HL-60 (cell line): ENCODE data around the gene RBFOX1.

Experiments used
- DNase-seq, 2 experiments: peaks; one replicate each; pipeline ENCODE4 v3.0.0-alpha.2; 2010 to 2020; ENCODE audit warnings: low read depth in 1 of 2, low spot score in 1 of 2
- H3K27ac ChIP-seq: fragments of 250-450 bp; sonication (Bioruptor Pico); replicated peaks from 2 replicates; pipeline ENCODE4 v1.5.1; 2020; ENCODE audit warnings: mild to moderate bottlenecking, moderate library complexity
- H3K27me3 ChIP-seq: fragments of 250-450 bp; sonication (Bioruptor Pico); 2 replicates; pipeline ENCODE4 v1.5.1; 2021; ENCODE audit warnings: mild to moderate bottlenecking, moderate library complexity; ENCODE audit not compliant: insufficient read depth, poor library complexity, severe bottlenecking
- H3K4me3 ChIP-seq: replicated peaks from 2 replicates; pipeline ENCODE4 v1.5.1; 2011; ENCODE audit warnings: mild to moderate bottlenecking, control low read depth, low read length; ENCODE audit not compliant: insufficient read depth
- CTCF ChIP-seq: IDR thresholded peaks from one replicate; pipeline ENCODE4 v1.5.1; 2011; ENCODE audit warnings: low read length, control low read depth, inconsistent platforms; ENCODE audit not compliant: insufficient read depth
- GABPA ChIP-seq: IDR thresholded peaks from 2 replicates; pipeline ENCODE4 v1.6.1; 2012; ENCODE audit warnings: low read depth
- POLR2AphosphoS5 ChIP-seq: IDR thresholded peaks from 2 replicates; pipeline ENCODE4 v1.6.1; 2012; ENCODE audit warnings: low read depth
- REST ChIP-seq: IDR thresholded peaks from 2 replicates; pipeline ENCODE4 v1.6.1; 2012; ENCODE audit warnings: low read depth; ENCODE audit not compliant: insufficient replicate concordance
- SPI1 ChIP-seq: IDR thresholded peaks from 2 replicates; pipeline ENCODE4 v1.6.1; 2012; ENCODE audit warnings: low read depth, mild to moderate bottlenecking, borderline replicate concordance

Gene RBFOX1

DNA sequence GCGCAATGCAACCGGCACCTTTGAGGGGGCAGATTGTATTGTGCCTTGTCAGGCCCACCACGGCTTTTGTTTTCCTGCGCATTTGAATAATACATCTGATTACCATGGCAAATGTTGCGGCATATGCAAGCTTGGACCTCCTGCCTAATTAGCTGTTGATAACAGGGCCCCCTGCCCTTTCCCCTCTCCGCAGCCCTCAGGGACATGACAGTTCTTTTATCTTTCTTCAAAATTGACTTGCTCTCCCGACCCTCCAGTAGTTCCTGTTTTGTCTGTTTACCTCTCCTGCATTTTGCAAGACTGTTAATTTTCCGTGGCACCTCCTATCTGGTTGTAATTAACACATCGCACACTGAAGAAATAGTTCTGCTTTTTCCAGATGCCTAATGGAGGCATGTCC lies 86.8 kb downstream of the RBFOX1 start:
- DNase-seq, result no peak
- H3K27me3 ChIP-seq, result no peaks in the 10 kb centered on the region
- no peak overlapping the region for H3K27ac ChIP-seq
- TF ChIP-seq REST, result no peak
- no peak for TF ChIP-seq SPI1
- no peak for TF ChIP-seq GABPA
- no peak for TF ChIP-seq POLR2AphosphoS5
- TF ChIP-seq CTCF, result no peak
- H3K4me3 ChIP-seq, result no peak overlapping the region

DNA sequence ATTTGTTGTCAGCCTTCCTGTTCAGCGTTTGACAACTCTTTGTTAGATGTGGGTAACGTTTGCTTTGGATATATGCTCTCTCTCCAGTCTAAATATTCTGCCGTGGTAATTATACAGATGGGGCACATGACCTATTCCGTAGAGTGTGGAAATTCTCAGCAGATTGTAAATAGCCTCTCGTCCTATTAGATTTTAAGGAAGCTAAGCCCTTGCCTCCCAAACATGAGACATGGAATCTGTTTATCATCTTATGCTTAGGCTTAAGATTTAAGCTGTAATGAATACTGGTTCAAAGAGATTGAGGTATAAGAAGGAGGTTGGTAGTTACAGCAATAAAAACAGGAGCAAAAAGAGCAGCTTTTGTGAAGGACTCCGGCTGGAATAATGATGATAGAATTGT lies 87.4 kb downstream of the RBFOX1 start:
- Histone ChIP-seq H3K4me3 (no peak overlapping the region), H3K27me3 (no peaks in the 10 kb centered on the region), H3K27ac (no peak overlapping the region)
- no peak for DNase-seq
- TF ChIP-seq SPI1, result no peak
- TF ChIP-seq REST, result no peak
- TF ChIP-seq POLR2AphosphoS5, result no peak
- no peak for TF ChIP-seq CTCF
- TF ChIP-seq GABPA, result no peak

DNA sequence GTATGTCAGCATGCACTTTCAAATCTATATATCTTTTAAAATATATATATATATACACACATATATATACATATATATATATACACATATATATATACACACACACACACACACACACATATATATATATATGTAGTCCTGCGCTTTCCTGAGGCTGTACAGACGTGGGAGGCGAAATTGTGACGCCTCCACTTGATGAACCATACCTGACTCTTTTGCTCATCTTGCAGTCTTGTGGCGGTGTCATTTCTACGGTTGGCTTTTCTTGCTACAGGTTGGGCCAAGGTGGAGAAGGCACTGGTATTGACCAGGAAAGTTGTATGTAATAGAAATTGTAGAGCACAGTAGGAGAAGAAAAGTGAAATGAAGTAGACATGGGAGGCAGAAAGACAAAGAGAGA lies 88.2 kb downstream of the RBFOX1 start:
- Histone ChIP-seq H3K27ac (no peak overlapping the region), H3K27me3 (no peaks in the 10 kb centered on the region), H3K4me3 (no peak overlapping the region)
- no peak for DNase-seq
- TF ChIP-seq REST, result no peak
- TF ChIP-seq CTCF, result no peak
- no peak for TF ChIP-seq GABPA
- TF ChIP-seq SPI1, result no peak
- TF ChIP-seq POLR2AphosphoS5, result no peak
